AG04450 (cell line): ENCODE data around the gene TMEM50A. TPM values are rescaled to one million over a fixed set of nuclear protein-coding genes. Genes with fewer than 3 reads are reported as not detected.
"Not testable (repeated sequence)": the region's sequence is repeated elsewhere in the genome, so short reads cannot be mapped to it uniquely, and the experiment has no call there.

ENCODE experiments used
- CTCF ChIA-PET: fragments of 300-600, 350-600 bp; formaldehyde crosslinking; extraction: SDS; loops from one replicate; lab custom pipeline; 2022; ENCODE audit warnings: antibody characterized with exemption, inconsistent platforms; lab: Charles Lee
- POLR2A ChIA-PET: fragments of 350-600 bp; formaldehyde crosslinking; extraction: SDS; loops from one replicate; lab custom pipeline; 2021; ENCODE audit warnings: antibody characterized with exemption, inconsistent platforms; lab: Yijun Ruan, JAX
- DNase-seq: peaks from one replicate; pipeline ENCODE4 v3.0.0-alpha.2; 2011; ENCODE audit warnings: low read depth, low spot score
- H3K27ac ChIP-seq: one replicate; pipeline ENCODE4 v1.5.1; 2012; ENCODE audit warnings: low read depth, low read length, control low read depth
- H3K27me3 ChIP-seq: one replicate; pipeline ENCODE4 v1.6.0; 2012; ENCODE audit warnings: low read length; ENCODE audit not compliant: control insufficient read depth, insufficient read depth
- H3K4me3 ChIP-seq: 2 replicates; pipeline ENCODE4 v1.5.1; 2011; ENCODE audit warnings: mild to moderate bottlenecking, low read depth, low read length, control low read depth
- H3K9me3 ChIP-seq: 2 replicates; pipeline ENCODE4 v1.5.1; 2012; ENCODE audit warnings: low read length; ENCODE audit not compliant: control insufficient read depth, insufficient read depth
- polyA plus RNA-seq: library from polyadenylated mRNA; depleted of rRNA; stranded (reverse); fragments of >200 nt; gene quantifications from 2 replicates; pipeline ENCODE4 v1.2.3, GENCODE V29; 2011; rRNA removed
- TF ChIP-seq, protein P1 (sequence below): IDR thresholded peaks from 2 replicates; pipeline ENCODE4 v1.5.1; 2011; ENCODE audit warnings: low read depth, low read length, control low read depth, inconsistent platforms

The TMEM50A gene
- polyA plus RNA-seq, 1 experiment, result 134 TPM

DNA sequence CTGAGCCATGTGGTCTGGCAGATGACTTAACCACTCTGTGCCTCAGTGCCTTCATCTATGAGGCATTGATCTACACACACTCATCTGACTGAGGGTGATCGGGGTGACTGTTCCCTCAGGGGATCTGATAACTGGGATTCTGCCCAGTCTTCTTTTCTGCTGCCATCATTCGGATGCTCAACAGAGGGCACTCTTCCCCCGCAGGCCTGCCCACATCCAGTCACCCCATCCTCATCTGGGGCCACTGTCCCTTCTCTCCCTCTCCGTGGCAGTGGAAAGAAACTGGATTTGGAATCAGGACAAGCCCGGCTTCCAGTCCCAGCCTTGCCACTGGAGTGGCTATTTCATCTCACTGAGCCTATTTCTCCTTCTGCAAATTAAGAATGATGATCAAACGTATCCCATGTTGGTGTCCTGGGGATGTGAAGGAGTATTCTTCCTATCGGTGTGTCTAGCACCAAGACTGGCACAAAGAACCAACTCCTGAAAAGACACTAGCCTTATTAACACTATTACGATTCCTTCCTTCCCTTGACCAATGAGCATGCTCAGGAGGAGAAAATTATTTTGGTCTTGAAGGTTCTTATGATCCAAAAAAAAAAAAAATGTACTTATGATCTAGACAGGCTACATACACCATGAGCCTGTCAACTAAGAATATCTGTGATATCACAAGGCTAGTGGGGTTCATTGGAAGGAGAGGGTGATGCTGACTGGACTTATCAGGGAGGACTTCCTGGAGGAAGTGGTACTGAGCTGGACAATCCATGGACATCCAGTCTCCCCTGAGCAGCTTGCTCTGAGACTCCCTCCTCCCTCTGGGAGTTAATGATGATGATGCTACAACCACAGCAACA, 65.0 kb downstream of the TMEM50A start:
- H3K27me3 ChIP-seq, POLR2A ChIA-PET, DNase-seq, H3K27ac ChIP-seq, H3K9me3 ChIP-seq, H3K4me3 ChIP-seq, CTCF ChIA-PET: not testable (repeated sequence)
- TF ChIP-seq, protein P1, sequence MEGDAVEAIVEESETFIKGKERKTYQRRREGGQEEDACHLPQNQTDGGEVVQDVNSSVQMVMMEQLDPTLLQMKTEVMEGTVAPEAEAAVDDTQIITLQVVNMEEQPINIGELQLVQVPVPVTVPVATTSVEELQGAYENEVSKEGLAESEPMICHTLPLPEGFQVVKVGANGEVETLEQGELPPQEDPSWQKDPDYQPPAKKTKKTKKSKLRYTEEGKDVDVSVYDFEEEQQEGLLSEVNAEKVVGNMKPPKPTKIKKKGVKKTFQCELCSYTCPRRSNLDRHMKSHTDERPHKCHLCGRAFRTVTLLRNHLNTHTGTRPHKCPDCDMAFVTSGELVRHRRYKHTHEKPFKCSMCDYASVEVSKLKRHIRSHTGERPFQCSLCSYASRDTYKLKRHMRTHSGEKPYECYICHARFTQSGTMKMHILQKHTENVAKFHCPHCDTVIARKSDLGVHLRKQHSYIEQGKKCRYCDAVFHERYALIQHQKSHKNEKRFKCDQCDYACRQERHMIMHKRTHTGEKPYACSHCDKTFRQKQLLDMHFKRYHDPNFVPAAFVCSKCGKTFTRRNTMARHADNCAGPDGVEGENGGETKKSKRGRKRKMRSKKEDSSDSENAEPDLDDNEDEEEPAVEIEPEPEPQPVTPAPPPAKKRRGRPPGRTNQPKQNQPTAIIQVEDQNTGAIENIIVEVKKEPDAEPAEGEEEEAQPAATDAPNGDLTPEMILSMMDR, result peak; percentile 42

DNA sequence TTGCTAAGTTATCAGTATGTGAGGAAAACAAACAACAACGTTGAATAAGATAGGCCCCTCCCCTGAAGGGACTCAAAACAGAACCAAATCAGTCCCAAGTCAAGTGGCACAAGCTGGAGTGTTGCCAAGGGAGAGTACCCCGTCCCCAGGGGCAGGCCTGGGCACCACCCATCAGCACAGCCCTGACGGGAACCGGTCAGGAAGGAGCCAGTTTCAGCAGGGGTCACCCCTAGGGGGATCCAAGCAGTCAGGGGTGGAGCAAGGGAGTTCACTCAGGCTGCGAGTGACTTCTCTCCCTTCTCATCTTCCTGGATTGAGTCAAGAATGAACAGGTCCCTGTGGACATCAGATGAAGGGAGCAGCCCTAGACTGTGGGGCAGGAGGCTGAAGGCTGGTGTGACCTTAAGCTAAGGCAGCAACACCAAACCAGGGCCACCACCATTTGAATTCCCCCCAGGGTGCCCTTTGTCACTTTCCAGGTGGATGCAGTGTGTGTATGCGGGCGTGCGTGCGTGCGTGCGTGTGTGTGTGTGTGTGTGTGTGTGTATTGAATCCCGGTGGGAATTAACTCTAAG, 67.7 kb downstream of the TMEM50A start:
- CTCF ChIA-PET, POLR2A ChIA-PET: not testable (repeated sequence)

DNA sequence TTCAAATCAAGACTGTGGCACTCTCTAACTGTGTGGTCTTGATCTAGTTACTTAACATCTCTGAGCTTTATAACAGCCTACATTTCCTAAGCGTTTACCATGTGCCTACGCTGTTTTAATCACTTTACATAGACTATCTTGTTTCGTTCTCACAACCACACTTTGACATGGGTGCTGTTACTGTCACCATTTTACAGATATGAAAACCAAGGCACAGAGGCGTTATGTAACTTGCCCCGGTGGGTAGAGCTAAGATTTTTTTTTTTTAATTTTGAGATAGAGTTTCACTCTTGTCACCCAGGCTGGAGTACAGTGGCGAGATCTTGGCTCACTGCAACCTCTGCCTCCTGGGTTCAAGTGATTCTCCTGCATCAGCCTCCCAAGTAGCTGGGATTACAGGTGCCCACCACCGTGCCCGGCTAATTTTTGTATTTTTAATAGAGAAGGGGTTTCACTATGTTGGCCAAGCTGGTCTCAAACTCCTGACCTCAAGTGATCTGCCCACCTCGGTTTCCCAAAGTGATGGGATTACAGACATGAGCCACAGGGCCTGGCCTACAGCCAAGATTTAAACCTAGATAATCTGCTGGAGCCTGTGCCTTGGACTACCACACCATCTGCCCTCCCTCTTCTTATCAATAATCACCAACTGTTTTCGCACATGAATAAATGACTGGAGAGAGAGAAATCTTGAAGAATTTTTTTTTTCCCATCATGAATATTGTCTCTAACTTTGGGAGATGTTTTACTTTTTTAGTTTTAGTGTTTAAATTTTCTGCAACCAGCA, 71.7 kb downstream of the TMEM50A start:
- DNase-seq, H3K27me3 ChIP-seq, POLR2A ChIA-PET, H3K27ac ChIP-seq, CTCF ChIA-PET, H3K4me3 ChIP-seq, H3K9me3 ChIP-seq: not testable (repeated sequence)

More for the DNA sequence above, 67.7 kb downstream of the TMEM50A start:
- H3K4me3 ChIP-seq, DNase-seq, H3K27me3 ChIP-seq, H3K27ac ChIP-seq, H3K9me3 ChIP-seq: not testable (repeated sequence)

Other genes starting within 250 kb of the TMEM50A start
- 33.7 and 48.3 TPM in 2 replicates for gene SYF2, start 105.8 kb upstream of the TMEM50A start, polyA plus RNA-seq
- 49.7 and 65.7 TPM in 2 replicates for gene RSRP1, start 90.9 kb upstream of the TMEM50A start, polyA plus RNA-seq
- not detected in 2 replicates for gene RHD, start 65.8 kb upstream of the TMEM50A start, polyA plus RNA-seq
- gene RHCE, start 82.5 kb downstream of the TMEM50A start, polyA plus RNA-seq, result 0.25 and 0.42 TPM in 2 replicates
- gene MACO1, start 92.6 kb downstream of the TMEM50A start, polyA plus RNA-seq, result 11.6 and 16.7 TPM in 2 replicates
- 12.4 and 12.6 TPM in 2 replicates for gene LDLRAP1, start 205.3 kb downstream of the TMEM50A start, polyA plus RNA-seq